Psoas muscle (tissue), 8 donors: ENCODE results near the gene TBC1D1. TPM values are rescaled to one million over a fixed set of nuclear protein-coding genes. Genes with fewer than 3 reads are reported as not detected.

Experiments used
- ATAC-seq, 4 donors: fragments of 200-7000 bp; cut with Tn5 transposase; one replicate each; pipeline ENCODE4 v1.9.1; 2020; ENCODE audit warnings: moderate library complexity in 3 of 4, mild to moderate bottlenecking in 2 of 4
- DNase-seq, 2 donors: peaks; one replicate each; pipeline ENCODE4 v3.0.0-alpha.2; 2020
- H3K27ac ChIP-seq: fragments of 200-600 bp; one replicate; pipeline ENCODE4 v1.8.0; 2022
- H3K27me3 ChIP-seq, 3 donors: fragments of 200-600 bp in 1 of 3; one replicate each; pipeline versions ENCODE4 v1.6.1 to v1.8.0; 2013 to 2022; ENCODE audit warnings: low read length in 2 of 3, mild to moderate bottlenecking in 2 of 3, moderate library complexity in 1 of 3; ENCODE audit not compliant: insufficient read depth in 3 of 3
- H3K36me3 ChIP-seq, 2 donors: fragments of 200-600 bp in 1 of 2; one replicate each; pipeline versions ENCODE4 v1.6.1 to v1.8.0; 2013 to 2022; ENCODE audit warnings: low read depth in 1 of 2, mild to moderate bottlenecking in 1 of 2, moderate library complexity in 1 of 2; ENCODE audit not compliant: insufficient read depth in 1 of 2
- H3K4me1 ChIP-seq: fragments of 200-600 bp; one replicate; pipeline ENCODE4 v1.8.0; 2022
- H3K4me3 ChIP-seq: fragments of 200-600 bp; one replicate; pipeline ENCODE4 v1.8.0; 2022; ENCODE audit warnings: mild to moderate bottlenecking
- H3K9me3 ChIP-seq: fragments of 200-600 bp; one replicate; pipeline ENCODE4 v1.8.0; 2022
- WGBS, 3 donors: extraction: QIAGEN DNeasy Blood & Tissue Kit; methylation state at CpG; one replicate each; pipeline versions ENCODE4 v1.1.6 to v1.1.7; 2013; 5-methylcytosine and 5-hydroxymethylcytosine counted together
- intact Hi-C, 2 donors: fragments of 100-400 bp; cut with DNase I; formaldehyde crosslinking; loops; one replicate each; pipeline versions ENCODE4 v1.11.0 to v1.14.2; 2022
- polyA plus RNA-seq, 3 donors: library from polyadenylated mRNA; stranded (reverse); fragments of 200-250 nt; gene quantifications; one replicate each; pipeline ENCODE4 v1.2.3, GENCODE V29; 2013
- total RNA-seq, 4 donors: library from RNA; stranded (reverse); fragmentation: NEBNext Ultra II Directional in 2 of 4; extraction: Animal tissue kit (Norgen Biotek cat#: 25700) in 2 of 4; gene quantifications; one replicate each; pipeline versions ENCODE4 v1.2.1 to v1.2.4, GENCODE V29; 2021 to 2023
- TF ChIP-seq, protein P1 (sequence below): fragments of 200-600 bp; IDR thresholded peaks from one replicate; pipeline ENCODE4 v1.8.0; 2022; ENCODE audit warnings: antibody characterized with exemption
- donor health status: healthy with polysubstance abuse.
- donor health status: DM: no; HTN: no; CAD: no; lungs with moderate emphysema.
- donor health status: Bipolar disorder and iron deficiency.
- donor health status: healthy.
- donor health status: DM: yes; HTN: yes; CAD: no.
- donor health status: DM: no; HTN: no; CAD: no.
- donor health status: DM: no; HTN: no; CAD: no.
- donor health status: DM: yes; HTN: yes; CAD: no.

The TBC1D1 gene
- total and polyA plus RNA-seq, 7 donors: 18.1 to 130 (median 42.5) TPM

DNA sequence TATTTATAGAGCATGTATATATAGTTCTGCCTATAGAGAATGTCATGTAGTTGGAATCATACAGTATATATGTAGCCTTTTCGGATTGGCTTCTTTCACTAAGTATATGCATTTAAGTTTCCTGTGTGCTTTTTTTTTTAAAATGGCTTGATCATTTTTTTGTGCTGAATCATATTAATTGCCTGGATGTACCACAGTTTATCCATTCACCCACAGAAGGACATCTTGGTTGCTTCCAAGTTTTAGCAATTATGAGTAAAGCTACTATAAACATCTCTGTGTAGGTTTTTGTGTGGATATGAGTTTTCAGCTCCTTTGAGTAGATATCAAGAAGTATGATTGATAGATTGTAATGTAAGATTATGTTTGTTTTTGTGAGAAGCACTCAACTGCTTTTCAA is 93.1 kb downstream of the TBC1D1 start:
- TF ChIP-seq, protein P1, sequence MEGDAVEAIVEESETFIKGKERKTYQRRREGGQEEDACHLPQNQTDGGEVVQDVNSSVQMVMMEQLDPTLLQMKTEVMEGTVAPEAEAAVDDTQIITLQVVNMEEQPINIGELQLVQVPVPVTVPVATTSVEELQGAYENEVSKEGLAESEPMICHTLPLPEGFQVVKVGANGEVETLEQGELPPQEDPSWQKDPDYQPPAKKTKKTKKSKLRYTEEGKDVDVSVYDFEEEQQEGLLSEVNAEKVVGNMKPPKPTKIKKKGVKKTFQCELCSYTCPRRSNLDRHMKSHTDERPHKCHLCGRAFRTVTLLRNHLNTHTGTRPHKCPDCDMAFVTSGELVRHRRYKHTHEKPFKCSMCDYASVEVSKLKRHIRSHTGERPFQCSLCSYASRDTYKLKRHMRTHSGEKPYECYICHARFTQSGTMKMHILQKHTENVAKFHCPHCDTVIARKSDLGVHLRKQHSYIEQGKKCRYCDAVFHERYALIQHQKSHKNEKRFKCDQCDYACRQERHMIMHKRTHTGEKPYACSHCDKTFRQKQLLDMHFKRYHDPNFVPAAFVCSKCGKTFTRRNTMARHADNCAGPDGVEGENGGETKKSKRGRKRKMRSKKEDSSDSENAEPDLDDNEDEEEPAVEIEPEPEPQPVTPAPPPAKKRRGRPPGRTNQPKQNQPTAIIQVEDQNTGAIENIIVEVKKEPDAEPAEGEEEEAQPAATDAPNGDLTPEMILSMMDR: no peak
- ATAC-seq (no peak), DNase-seq (no peak)
- Histone ChIP-seq H3K4me3 (no peak overlapping the region), H3K27me3 (no peaks in the 10 kb centered on the region), H3K27ac (no peak overlapping the region), H3K9me3 (no peaks in the 10 kb centered on the region), H3K4me1 (no peaks in the 10 kb centered on the region), H3K36me3 (no peaks in the 10 kb centered on the region)
- WGBS, 3 donors: 96 to 100% (median 97%) methylated on average over 1 of the region's 1 CpG
- intact Hi-C loops: loop anchor here in 1 of 2 donors (10.0 kb wide), 1 partner anchor 379 kb away; no protein-coding TSS in a partner anchor

DNA sequence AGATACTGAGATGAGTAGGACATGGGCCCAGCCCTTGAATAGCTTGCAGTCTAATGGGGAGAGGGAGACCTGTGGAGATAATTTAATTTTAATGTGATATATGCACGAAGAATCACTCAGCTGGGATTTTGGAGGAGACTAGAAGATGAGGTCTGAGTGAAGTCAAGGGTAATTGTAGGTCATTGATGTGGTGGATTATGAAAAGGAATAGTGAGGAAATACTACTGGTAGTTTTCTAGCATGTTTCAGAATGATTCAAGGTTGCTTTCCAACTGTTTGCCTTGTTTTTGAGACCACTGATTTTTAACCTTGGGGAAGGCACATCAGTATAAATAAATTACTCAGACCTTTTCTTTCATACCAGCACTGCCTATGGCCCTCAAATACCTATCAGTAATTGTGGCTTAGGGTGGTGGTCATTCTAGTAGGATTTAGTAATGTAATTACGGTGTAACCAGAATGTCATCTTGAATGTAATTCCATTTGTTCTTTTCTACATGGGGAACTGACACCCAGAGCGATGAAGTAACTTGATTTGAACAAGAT is 94.9 kb downstream of the TBC1D1 start:
- TF ChIP-seq, protein P1: no peak
- Histone ChIP-seq H3K9me3 (no peaks in the 10 kb centered on the region), H3K4me1 (peaks cover 6% of the 10 kb centered on the region), H3K4me3 (no peak overlapping the region), H3K36me3 (no peaks in the 10 kb centered on the region), H3K27ac (no peak overlapping the region), H3K27me3 (no peaks in the 10 kb centered on the region)
- WGBS, 3 donors: 60 to 84% (median 80%) methylated on average over 3 of the region's 3 CpGs
- ATAC-seq (no peak), DNase-seq (no peak)
- intact Hi-C loops: loop anchor here in 1 of 2 donors (10.0 kb wide), 1 partner anchor 381 kb away; no protein-coding TSS in a partner anchor

DNA sequence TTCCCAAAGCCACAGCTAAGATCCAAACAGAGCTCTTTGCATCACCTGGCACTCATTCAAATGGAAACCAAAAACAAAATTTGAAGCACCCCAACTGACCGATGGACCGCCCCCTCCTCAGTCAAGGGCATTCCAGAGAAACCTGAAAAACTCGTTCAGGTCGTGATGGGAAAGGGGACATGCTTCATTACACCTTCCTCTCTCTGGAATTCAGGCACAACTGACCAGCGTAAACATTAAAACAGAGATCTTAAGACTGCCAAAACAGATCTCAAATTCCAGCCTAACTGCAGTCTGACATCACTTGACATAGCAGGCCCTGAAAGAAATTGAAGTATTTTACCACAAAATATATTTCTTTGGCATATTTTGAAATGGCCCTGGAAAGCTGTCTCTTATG is 97.8 kb downstream of the TBC1D1 start:
- no peaks in the 10 kb centered on the region for H3K36me3 ChIP-seq
- no peak overlapping the region for H3K27ac ChIP-seq
- ATAC-seq (no peak), DNase-seq (no peak)
- WGBS, 3 donors: 54 to 74% (median 69%) methylated on average over 5 of the region's 5 CpGs
- TF ChIP-seq, protein P1: no peak
- H3K4me3 ChIP-seq: no peak overlapping the region
- no peaks in the 10 kb centered on the region for H3K27me3 ChIP-seq
- peaks cover 6% of the 10 kb centered on the region for H3K4me1 ChIP-seq
- intact Hi-C loops: loop anchor here in 1 of 2 donors (10.0 kb wide), 1 partner anchor 384 kb away; no protein-coding TSS in a partner anchor
- H3K9me3 ChIP-seq: no peaks in the 10 kb centered on the region

DNA sequence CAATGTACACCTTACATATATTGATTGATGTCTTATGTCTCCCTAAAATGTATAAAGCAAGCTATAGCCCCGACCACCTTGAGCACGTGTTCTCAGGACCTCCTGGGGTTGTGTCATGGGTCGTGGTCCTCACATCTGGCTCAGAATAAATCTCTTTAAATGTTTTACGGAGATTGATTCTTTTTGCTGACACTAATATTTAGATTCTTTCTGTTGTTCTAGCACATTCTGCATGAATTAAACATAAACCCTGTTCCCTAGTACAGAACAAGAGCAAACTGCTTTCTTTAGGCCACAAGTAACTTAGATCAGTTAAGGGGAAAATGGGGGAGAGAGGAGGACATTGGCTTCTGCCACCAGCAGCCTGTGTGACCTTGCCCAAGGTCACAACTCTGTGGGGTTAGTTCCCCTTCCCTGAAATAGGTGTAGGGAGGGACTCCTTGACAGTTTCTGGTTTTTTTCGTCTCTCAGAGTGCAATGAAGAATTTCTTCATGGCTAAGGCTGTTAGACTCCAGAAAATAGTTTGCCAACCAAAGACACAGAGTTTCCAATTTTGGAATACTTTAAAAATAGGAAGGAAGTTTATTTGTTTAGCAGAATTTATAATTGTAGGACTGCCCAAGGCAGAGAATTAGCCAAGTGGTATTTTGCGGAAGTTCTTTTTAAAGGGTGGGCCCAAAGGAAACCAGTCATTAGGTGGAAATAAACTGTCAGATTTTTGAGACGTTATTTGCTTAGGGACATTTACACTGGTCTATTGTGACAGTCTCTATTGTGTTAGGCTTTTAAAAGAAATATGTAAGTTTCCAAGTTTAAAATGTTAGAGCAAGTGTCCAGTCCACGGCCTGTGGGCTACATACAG is 98.7 kb downstream of the TBC1D1 start:
- peaks cover 6% of the 10 kb centered on the region for H3K4me1 ChIP-seq
- H3K4me3 ChIP-seq: no peak overlapping the region
- DNase-seq (no peak), ATAC-seq (peak in 2 of 4 donors; percentile 24 to 29)
- no peaks in the 10 kb centered on the region for H3K9me3 ChIP-seq
- no peaks in the 10 kb centered on the region for H3K27me3 ChIP-seq
- intact Hi-C loops: loop anchor here in 1 of 2 donors (10.0 kb wide), 1 partner anchor 385 kb away; no protein-coding TSS in a partner anchor
- H3K27ac ChIP-seq: peak overlapping the region; percentile 43
- TF ChIP-seq, protein P1: no peak
- 71 to 73% (median 73%) methylated on average over 8 of the region's 8 CpGs for WGBS, 3 donors
- H3K36me3 ChIP-seq: no peaks in the 10 kb centered on the region
